Measurements from ENCODE around the gene SGPP2.

The SGPP2 gene

GRCh38 chr2:222479859-222480258, 55.5 kb downstream of the SGPP2 start:
- no peak for DNase-seq

DNA sequence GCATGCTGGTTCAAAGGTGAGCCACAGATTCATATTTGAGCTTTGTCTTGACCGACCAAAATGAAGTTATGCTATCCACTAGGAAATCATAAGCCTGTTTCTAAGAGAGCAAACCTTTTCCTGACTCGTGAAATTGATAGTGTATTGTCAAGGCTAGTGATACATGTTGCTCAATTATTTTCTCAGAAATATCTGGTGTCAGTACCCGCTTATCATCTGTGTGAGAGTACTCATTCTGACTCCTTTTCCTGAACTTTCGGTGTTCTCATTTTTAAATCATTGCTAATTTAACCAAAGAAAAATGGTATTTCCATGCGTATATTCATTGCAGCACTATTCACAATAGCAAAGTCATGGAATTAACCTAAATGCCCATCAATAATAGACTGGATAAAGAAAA, 56.2 kb downstream of the SGPP2 start:
- no peak for DNase-seq

DNA sequence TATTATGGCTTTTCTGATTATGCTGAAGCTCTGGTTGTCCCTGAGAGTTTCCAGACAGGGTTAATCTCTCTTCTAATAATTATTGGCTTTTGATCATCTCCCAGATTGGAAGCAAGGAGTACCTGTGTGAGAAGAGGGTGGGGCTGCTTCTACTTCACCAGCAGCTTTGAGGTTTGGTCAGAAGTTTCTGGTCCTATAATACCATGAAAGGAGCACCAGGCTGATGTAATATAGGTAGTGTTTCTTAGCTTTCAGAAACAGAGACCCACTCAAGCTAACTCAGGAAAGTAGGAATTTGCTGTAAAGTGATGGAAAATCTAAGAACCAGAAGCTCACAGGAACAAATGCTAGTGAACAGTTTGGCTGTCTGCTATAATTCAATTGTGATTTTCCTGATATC, 57.6 kb downstream of the SGPP2 start:
- DNase-seq = no peak

DNA sequence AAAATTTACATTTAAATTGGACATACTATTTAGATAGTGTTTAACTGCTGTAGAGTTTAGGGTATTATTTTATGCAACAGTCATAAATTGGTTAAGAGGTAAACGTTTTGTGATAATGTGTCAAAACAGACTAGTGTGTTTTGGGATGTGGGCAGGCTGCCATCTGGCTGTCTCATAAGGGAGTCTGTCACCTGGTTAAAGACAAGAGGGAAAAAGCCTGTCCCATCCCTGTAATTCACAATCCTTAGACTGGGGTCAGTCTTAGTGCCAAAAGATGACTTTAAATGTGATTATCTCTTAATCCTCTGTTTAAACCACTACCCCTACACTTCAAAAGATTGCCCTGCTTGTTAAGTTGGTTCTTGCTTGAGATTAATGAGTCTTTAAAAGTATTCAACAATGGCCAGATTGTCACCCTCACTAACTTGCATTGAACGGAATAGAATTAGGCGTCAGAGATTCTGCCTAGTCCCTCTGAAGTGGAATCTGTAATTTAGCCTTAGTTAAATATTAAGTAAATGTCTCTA, 59.2 kb downstream of the SGPP2 start:
- DNase-seq = no peak

- no peak for DNase-seq
Measured at GRCh38 chr2:222485367-222486211, 61.2 kb downstream of the SGPP2 start.

DNA sequence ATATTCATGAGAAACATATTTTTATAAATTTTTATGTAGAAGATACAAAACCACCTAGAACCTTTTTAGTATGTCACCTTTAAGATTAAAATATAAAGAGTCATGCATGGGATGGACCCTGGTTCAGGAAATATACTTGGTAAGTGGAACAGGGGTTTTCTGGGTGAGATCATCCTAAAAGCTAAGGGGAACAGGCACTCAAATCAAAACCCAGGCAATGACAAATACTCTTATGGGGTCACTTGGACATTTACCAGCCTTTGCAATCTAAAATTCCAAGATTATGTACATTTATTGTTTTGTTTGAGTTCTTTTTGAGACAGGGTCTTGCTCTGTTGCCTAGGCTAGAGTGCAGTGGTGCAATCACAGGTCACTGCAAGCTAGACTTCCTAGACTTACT, 65.8 kb downstream of the SGPP2 start:
- no peak for DNase-seq

GRCh38 chr2:222492683-222493082, 68.3 kb downstream of the SGPP2 start:
- no peak for DNase-seq

- DNase-seq = no peak
Measured at GRCh38 chr2:222494104-222494739, 69.9 kb downstream of the SGPP2 start.

GRCh38 chr2:222495388-222495787, 71.0 kb downstream of the SGPP2 start:
- DNase-seq = no peak

- no peak for DNase-seq
Measured at GRCh38 chr2:222499226-222499625, 74.9 kb downstream of the SGPP2 start.

GRCh38 chr2:222504191-222504590, 79.8 kb downstream of the SGPP2 start:
- no peak for DNase-seq

DNA sequence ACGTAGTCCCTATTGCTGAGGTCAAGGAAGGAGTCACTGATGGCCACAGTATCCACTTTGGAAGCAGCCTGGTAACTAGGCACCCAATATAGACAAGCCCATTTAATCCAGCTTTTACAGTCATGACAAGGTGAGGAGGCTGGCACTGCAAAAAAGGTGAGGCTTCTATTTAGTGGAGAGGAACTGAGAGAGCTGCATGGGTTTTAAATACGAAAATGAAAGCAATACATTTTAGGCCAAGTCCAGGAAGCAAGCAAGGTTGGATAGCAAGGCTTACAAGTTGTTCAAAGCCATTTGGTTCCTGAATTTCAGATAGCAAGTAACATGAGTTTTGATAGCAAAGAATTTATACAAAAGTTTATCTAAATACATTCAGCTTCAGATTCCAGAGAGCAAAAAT, 80.4 kb downstream of the SGPP2 start:
- no peak for DNase-seq

DNA sequence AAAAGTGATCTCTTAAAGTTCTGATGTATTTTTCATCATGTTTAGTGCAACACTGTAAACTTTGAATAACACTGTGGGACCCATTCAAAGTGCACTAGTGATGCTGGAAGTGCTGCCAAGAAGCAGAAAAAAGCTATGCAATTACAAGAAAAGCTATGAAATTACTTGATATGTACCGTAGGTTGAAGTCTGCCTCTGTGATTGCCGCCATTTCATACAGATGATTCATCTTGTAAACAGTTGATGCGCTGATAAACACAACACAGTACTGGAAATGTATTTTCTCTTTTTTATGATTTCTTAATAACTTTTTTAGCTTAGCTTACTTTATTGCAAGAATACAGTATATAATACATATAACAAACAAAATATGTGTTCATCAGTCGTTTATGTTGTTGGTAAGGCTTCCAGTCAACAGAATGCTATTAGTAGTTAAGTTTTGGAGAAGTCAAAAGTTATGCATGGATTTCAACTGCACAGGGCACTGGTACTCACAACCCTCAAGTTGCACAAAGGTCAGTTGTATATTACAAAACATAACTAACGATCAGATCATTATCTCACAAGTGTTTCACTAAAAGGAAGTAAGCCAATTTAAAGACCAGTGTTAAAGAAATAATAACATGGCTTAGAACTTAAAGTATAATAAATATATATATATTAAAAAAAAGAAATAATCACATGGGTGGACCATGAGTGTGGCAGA, 82.0 kb downstream of the SGPP2 start:
- DNase-seq = no peak

GRCh38 chr2:222514901-222515300, 90.6 kb downstream of the SGPP2 start:
- no peak for DNase-seq

GRCh38 chr2:222518570-222519381, 94.4 kb downstream of the SGPP2 start:
- DNase-seq = no peak

GRCh38 chr2:222521099-222521498, 96.8 kb downstream of the SGPP2 start:
- DNase-seq = no peak

GRCh38 chr2:222522082-222522481, 97.7 kb downstream of the SGPP2 start:
- no peak for DNase-seq

- no peak for DNase-seq
Measured at GRCh38 chr2:222523783-222524544, 99.6 kb downstream of the SGPP2 start.

DNA sequence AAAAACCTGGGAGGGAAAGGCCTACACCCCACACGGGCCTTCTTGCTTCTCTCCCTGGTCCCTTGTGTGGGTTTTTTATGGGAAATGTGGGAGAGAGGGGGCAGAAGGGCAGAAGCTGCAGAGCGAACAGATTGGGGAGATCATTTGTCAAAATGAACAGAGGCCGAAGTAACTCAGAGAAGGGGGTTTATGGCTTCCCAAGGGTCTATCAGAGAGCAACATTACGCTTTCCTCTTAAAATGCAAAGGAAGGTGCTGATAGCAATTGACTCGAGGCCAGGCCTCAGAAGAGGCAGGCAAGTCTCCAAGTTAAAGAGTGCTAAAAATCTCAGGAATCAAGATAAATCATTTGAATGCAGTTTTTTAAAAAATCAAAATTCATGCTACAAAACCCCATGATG, 101.5 kb downstream of the SGPP2 start:
- DNase-seq = no peak

DNA sequence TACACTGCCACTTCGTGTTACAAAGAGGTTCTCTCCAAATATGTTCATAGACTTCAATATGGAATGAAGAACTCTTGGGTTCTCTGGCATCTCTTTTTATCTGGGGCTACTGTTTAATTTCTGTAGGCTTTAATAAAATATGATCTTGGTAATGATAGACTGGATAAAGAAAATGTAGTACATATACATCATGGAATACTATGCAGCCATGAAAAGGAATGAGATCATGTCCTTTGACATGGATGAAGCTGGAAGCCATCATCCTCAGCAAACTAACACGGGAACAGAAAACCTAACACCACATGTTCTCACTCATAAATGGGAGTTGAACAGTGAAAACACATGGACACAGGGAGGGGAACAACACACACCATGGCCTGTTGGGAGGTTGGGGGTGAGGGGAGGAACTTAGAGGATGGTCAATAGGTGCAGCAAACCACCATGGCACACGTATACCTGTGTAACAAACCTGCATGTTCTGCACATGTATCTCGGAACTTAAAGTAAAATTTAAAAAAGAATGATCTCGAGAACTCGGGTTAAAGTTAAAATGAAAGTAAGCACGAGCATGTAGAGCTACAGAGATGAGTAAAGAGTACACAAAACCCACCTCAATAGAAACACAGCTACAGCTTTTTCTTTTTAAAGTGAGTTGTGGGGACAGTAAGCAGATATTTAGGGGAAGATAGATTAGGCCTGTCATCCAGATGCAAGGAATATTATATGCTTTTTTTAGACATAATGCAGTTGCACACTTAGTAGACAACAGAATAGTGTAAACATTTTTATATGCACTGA, 102.3 kb downstream of the SGPP2 start:
- no peak for DNase-seq

GRCh38 chr2:222532315-222532714, 108.0 kb downstream of the SGPP2 start:
- DNase-seq = no peak

Data from activated T-cell treated with anti-CD3 and anti-CD28 coated beads for 4 hours (primary cell).